Esophagus (tissue), 2 donors: ENCODE measurements around the gene JAML. TPM values are rescaled to one million over a fixed set of nuclear protein-coding genes. Genes with fewer than 3 reads are reported as not detected.

Experiments used
- H3K27ac ChIP-seq, 2 donors: one replicate each; pipeline ENCODE4 v1.5.1; 2013; ENCODE audit warnings: low read depth in 2 of 2, mild to moderate bottlenecking in 2 of 2, inconsistent platforms in 1 of 2, low read length in 1 of 2, moderate library complexity in 1 of 2
- H3K27me3 ChIP-seq, 2 donors: one replicate each; pipeline ENCODE4 v1.6.1; 2013; ENCODE audit warnings: low read length in 2 of 2, control low read depth in 1 of 2, mild to moderate bottlenecking in 1 of 2; ENCODE audit not compliant: insufficient read depth in 2 of 2, control insufficient read depth in 1 of 2
- H3K36me3 ChIP-seq, 2 donors: one replicate each; pipeline ENCODE4 v1.6.1; 2013; ENCODE audit warnings: low read length in 1 of 2; ENCODE audit not compliant: control insufficient read depth in 2 of 2, insufficient read depth in 2 of 2
- H3K4me1 ChIP-seq, 2 donors: one replicate each; pipeline ENCODE4 v1.6.1; 2013; ENCODE audit warnings: low read length in 1 of 2; ENCODE audit not compliant: control insufficient read depth in 2 of 2, insufficient read depth in 2 of 2
- H3K4me3 ChIP-seq, 2 donors: one replicate each; pipeline ENCODE4 v1.5.1; 2013; ENCODE audit warnings: low read length in 2 of 2, mild to moderate bottlenecking in 2 of 2, low read depth in 1 of 2, moderate library complexity in 1 of 2
- H3K9me3 ChIP-seq, 2 donors: one replicate each; pipeline ENCODE4 v1.6.1; 2013; ENCODE audit warnings: mild to moderate bottlenecking in 2 of 2, low read depth in 1 of 2, low read length in 1 of 2, moderate library complexity in 1 of 2; ENCODE audit not compliant: control insufficient read depth in 2 of 2, insufficient read depth in 1 of 2
- WGBS, 2 donors: extraction: QIAGEN DNeasy Blood & Tissue Kit; methylation state at CpG; one replicate each; pipeline ENCODE4 v1.1.7; 2013; 5-methylcytosine and 5-hydroxymethylcytosine counted together
- polyA plus RNA-seq, 2 donors: library from polyadenylated mRNA; stranded (reverse); fragments of 200-250 nt; gene quantifications; one replicate each; pipeline ENCODE4 v1.2.3, GENCODE V29; 2013
- donor health status: healthy with polysubstance abuse.
- donor health status: Bipolar disorder and iron deficiency.

Gene JAML
- polyA plus RNA-seq, 2 donors = 6.1 to 7.0 TPM

DNA sequence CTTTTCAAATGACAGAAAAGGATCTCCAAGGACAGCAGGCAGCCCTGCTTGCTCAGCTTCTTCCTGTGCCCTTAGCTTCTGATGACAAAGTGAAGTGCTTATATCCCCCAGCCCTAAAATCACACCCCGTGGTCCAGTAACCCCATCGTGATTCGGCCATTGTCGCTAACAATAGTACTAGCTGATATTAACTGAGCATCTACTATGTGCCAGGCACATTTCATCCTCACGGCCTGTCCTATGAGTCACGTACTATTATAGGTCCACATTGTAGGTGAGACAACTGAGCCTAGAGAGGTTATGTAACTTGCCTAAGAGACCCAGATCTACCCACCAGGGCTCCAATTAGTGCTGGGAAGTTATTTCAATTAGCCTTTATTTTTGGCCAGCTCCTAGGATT is 78.3 kb downstream of the JAML start:
- no peaks in the 10 kb centered on the region for H3K36me3 ChIP-seq
- no peaks in the 10 kb centered on the region for H3K27me3 ChIP-seq
- peaks cover 0 to 9% of the 10 kb centered on the region in 2 donors for H3K4me1 ChIP-seq
- no peaks in the 10 kb centered on the region for H3K9me3 ChIP-seq
- no peak overlapping the region for H3K4me3 ChIP-seq
- H3K27ac ChIP-seq = no peak overlapping the region
- WGBS, 2 donors = 85 to 87% methylated on average over 6 of the region's 6 CpGs

- Histone ChIP-seq H3K27ac (peak overlapping the region; percentile 47 to 66), H3K4me3 (peak overlapping the region; percentile 50 to 56), H3K9me3 (no peaks in the 10 kb centered on the region), H3K36me3 (no peaks in the 10 kb centered on the region), H3K4me1 (peaks cover 0 to 7% of the 10 kb centered on the region in 2 donors), H3K27me3 (no peaks in the 10 kb centered on the region)
- 2% methylated on average over 42 to 78 of the region's 78 CpGs for WGBS, 2 donors
These were observed 79.3 kb downstream of the JAML start for GRCh38 chr11:118145285-118146227.

DNA sequence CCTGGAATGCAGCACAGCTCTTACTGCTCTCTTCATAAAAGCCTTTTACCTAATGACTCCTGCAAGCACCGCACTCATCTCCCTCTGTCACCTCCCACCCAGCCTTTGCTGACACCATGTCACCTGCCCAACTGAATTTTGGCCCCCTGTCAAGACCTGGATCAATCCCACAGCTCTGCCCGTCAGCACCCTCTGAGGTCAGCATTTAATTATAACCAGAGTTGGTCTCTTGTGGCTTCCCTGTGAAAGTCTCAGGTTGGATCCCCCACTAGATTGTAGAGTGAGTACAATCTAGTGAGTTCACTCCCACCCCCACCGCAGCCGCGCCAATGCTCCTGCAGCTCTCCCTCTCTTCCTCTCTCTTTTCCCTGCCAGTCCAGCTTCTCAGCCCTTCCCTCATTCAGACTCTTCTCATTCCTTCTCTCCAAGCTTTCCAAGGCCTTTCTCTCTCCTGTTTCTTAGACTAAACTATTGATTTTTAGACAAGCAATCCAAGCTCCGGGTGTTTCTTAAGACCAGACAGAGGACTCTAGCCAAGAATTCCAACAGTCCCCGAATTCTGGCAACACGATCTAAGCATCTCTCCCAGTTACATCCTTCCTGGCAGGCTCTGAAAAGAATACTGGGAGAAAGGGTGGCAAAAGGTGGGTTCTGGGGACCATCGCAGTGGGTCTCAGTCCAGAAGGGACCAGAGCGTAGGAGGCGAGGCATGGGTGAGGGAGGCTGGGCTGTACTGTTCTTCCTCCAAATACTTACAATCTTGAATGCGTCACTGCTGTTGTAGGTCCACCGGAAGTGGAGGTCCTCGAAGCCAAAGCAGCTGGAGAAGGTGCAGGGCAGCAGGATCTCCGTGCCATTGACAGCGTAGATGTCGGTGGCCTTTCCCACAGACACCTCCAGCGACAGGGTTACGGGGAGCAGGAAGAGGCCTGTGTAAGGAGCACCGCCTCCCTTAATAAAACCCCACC is 80.2 kb downstream of the JAML start:
- Histone ChIP-seq H3K4me3 (no peak overlapping the region), H3K36me3 (no peaks in the 10 kb centered on the region), H3K9me3 (no peaks in the 10 kb centered on the region), H3K27ac (no peak overlapping the region), H3K27me3 (no peaks in the 10 kb centered on the region), H3K4me1 (peaks cover 0 to 7% of the 10 kb centered on the region in 2 donors)
- 55 to 56% methylated on average over 20 of the region's 20 CpGs for WGBS, 2 donors

Other genes with a start within 250 kb of the JAML start
- gene IL10RA, start 238.6 kb downstream of the JAML start, polyA plus RNA-seq = 1 to 10 TPM; 2.0 to 2.2 TPM
- 100 to 1,000 TPM; 101 to 129 TPM for gene TMPRSS4, start 147.9 kb downstream of the JAML start, polyA plus RNA-seq
- under 1 TPM; 0.01 to 0.02 TPM for gene SMIM35, start 138.0 kb downstream of the JAML start, polyA plus RNA-seq
- 1 to 10 TPM in 1 of 2 donors, under 1 TPM in 1; 0.75 to 1.1 TPM for gene SCN4B, start 72.2 kb downstream of the JAML start, polyA plus RNA-seq
- gene SCN2B, start 48.4 kb downstream of the JAML start, polyA plus RNA-seq = under 1 TPM; 0.06 to 0.19 TPM
- 10 to 100 TPM; 18.8 to 34.1 TPM for gene MPZL3, start 27.4 kb upstream of the JAML start, polyA plus RNA-seq
- 100 to 1,000 TPM; 150 to 185 TPM for gene MPZL2, start 39.3 kb upstream of the JAML start, polyA plus RNA-seq
- 1 to 10 TPM; 4.6 to 5.1 TPM for gene CD3E, start 79.7 kb upstream of the JAML start, polyA plus RNA-seq
- gene CD3D, start 117.7 kb upstream of the JAML start, polyA plus RNA-seq = 1 to 10 TPM; 2.2 to 5.3 TPM
- under 1 TPM; 0.24 to 0.45 TPM for gene CD3G, start 119.3 kb upstream of the JAML start, polyA plus RNA-seq
- 10 to 100 TPM in 1 of 2 donors, 1 to 10 TPM in 1; 9.5 to 12.0 TPM for gene UBE4A, start 134.6 kb upstream of the JAML start, polyA plus RNA-seq
- 100 to 1,000 TPM; 152 to 237 TPM for gene ATP5MG, start 176.6 kb upstream of the JAML start, polyA plus RNA-seq
- 1 to 10 TPM; 6.4 to 8.5 TPM for gene KMT2A, start 211.5 kb upstream of the JAML start, polyA plus RNA-seq